ENCODE measurements around the gene EGFR.

DNA sequence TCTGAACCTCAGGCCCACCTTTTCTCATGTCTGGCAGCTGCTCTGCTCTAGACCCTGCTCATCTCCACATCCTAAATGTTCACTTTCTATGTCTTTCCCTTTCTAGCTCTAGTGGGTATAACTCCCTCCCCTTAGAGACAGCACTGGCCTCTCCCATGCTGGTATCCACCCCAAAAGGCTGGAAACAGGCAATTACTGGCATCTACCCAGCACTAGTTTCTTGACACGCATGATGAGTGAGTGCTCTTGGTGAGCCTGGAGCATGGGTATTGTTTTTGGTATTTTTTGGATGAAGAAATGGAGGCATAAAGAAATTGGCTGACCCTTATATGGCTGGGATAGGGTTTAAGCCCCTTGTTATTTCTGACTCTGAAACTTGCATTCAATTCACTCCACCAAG lies 156.0 kb downstream of the EGFR start:
- no peak for TF ChIP-seq CTCF (IDR thresholded peaks at IDR 0.05)
- TF ChIP-seq POLR2A (IDR thresholded peaks at IDR 0.05) = no peak

All from lower leg skin (tissue), 3 donors.